Measurements from ENCODE around the gene ZBTB38.

ZBTB38 gene

DNA sequence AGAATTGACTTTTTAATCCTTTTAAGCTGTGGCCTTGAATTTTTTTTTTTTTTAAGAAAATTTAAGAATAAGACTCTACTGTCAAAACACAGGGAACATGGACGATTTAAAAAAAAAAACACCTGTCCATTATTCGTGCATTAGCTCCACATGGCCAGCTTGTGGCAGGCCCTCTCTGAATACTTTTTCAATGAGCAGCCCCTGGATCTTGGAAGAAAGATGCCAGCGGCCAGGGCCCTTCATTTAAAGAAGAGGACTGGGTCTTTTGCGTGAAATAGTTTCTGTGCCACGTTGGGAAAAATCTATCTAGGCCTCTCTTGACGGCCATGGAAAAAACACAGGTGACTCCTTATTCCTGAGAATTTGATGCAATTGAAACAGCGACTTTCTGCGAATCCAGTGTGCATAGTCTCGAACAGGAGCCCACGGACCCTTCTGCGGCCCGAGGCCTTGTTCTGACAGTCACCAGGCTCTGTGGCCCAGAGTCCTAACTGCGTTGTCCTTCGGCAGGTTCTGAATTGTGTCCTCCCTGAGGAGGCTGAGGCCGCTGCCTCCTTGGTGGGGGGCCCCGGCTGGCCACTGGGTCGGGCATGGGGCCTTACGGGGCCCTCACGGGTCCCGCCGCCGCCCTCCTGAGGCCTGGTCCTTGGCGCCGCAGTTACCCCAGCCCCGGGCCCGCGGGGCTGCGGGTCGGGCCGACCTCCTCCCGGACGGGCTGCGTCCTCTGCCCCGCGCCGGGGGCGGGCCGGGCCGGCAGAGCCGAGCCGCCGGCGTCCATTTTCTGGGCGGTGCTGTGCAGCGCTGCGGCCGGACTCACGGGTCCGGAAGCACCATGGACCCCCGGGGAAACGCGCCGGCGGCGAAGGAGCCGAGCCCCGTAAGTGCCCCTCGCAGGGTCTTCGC, 33.5 kb downstream of the ZBTB38 start:
- in situ Hi-C loops (cut with HindIII; ENCODE audit: low sequenced_read_pairs) = no loop called here

DNA sequence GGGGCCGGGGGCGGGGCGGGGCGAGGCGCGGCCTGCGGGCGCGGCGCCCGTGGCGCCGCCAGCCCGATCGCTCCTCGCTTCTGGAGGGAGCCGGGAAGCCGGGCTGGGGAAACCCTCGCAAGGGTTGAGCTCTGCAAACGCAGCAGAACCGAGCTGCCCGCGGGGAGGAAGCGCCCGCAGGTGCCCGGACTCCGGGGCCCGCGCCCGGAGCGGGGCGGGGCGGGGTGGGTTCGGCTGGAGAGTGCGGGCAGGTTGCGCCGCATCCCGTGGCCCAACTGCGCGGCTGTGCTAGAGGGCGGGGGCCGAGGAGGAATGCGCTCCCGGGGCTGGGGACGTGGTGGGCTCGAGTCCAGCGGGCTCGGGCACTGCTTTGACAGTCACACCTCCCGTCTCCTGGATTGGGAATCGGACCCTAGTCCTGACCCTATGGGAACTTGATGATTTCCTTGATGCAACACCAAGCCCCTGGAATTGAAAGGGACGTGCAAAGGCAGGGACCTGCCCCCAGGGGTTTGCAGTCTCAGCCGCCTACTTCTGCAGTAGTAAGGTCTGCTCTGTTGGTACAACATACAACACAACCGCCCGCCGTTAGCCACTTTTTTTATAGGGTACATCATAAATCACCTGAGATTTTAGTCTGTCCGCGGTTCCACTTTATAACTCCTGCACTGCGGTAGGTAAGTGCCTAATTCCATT, 34.3 kb downstream of the ZBTB38 start:
- in situ Hi-C loops (cut with HindIII; ENCODE audit: low sequenced_read_pairs) = no loop called here

DNA sequence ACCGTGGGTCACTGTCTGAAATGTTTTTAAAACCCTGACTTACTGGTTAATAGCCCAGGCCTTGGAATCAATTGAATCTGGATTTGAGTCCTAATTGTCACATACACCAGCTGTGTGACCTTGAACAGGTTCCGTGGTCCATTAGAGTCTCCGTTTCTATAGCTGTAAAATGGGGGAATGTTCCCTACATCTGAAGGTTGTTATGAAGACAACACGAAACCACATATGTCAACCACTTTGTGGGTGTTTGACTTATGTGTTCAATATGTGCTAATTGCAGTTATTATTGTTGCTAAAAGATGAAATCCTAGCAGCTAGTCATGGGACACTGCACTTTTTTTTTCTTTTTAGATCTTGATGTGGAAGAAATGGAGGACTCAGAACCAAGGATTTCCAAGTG, 35.3 kb downstream of the ZBTB38 start:
- in situ Hi-C loops (cut with HindIII; ENCODE audit: low sequenced_read_pairs) = no loop called here

DNA sequence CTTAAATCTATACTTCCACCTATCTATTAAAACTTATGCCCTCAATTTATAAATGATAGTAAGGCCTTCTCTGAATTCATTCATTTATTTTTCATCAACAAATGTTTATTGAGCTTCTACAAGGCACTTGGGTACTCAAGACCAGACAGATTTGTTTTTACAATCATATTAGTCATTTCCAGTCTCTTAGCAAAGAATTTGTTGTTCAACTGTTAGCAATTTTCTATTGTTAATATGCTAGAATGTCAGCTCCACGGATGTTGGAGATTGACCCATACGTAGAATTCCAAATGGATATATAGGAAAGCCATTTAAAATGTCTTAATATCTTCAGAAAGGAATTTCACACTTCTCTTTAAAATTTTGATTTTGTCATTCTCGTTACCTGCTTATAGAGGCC, 36.7 kb downstream of the ZBTB38 start:
- in situ Hi-C loops (cut with HindIII; ENCODE audit: low sequenced_read_pairs) = no loop called here

DNA sequence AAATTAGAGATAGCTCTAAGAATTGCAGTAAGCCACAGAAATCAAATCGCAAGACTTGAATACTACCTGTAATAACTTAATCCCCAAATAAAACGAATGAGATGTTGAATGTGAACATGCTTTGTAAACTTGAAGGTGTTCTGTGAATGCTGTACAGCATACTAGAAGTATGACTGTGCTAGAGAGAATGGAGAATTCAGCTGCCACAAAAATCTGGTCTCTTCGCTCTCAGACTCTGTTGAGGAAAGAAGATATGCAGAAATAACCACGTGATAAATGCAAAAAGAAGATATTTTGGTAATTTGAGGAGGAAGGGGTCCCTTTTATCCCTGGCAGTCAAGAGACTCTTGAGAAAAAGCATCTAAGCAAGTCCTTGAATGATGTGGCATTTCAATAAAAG, 37.3 kb downstream of the ZBTB38 start:
- in situ Hi-C loops (cut with HindIII; ENCODE audit: low sequenced_read_pairs) = no loop called here

DNA sequence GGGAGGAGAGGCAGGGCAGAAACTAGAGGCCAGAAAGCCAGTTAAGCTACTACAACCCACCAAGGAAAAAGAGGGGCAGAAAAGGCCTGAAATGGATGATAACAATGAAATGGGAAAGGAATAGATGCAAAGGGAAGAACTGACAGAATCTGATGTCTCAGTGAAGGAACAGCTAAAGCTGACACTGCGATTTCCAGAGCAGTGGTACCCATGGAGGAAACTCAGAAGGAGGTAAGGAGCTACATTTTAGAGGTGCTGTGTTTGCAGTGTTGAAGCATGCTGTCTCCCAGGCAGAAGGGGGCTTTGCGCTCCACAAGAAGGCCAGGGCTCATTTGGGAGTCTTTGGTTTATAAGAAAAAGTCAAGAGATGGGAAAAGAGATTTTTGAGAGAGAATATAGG, 38.0 kb downstream of the ZBTB38 start:
- in situ Hi-C loops (cut with HindIII; ENCODE audit: low sequenced_read_pairs) = no loop called here

DNA sequence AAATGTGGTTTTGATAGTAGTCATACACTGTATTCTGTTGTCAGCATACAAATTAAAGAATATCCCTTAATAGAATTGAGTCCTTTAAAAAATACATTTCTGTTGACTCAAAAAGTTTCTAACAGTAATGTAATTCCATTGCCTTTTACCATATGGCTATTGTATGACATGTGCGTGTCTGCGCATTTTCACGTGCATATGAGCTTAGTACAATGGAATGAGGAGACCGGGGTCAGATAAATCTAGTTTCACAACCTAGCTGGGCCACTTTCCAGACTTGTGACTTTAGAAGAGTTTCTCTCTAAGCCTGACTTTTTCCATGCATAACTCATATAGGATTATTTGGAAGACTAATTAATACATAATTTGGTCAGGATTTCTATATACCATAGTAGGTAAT, 38.7 kb downstream of the ZBTB38 start:
- in situ Hi-C loops (cut with HindIII; ENCODE audit: low sequenced_read_pairs) = no loop called here

DNA sequence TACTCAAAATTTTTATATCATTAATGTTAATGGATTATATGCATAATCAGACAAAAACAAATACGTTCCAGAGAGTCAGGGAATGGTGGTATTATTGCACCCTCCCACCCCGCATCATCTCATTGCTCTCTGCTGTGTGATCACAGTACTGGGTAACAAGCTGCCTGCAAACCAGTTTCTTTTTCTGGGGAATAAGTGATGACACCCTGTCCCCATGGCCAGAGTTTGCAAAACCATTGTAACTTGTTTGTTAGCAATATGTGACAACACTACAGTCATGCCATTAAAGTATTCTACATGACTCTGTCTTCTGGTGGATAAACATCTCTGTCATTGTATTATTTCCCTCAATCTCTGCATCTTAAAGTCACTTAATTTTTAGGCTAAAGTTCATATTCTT, 39.5 kb downstream of the ZBTB38 start:
- in situ Hi-C loops (cut with HindIII; ENCODE audit: low sequenced_read_pairs) = no loop called here

DNA sequence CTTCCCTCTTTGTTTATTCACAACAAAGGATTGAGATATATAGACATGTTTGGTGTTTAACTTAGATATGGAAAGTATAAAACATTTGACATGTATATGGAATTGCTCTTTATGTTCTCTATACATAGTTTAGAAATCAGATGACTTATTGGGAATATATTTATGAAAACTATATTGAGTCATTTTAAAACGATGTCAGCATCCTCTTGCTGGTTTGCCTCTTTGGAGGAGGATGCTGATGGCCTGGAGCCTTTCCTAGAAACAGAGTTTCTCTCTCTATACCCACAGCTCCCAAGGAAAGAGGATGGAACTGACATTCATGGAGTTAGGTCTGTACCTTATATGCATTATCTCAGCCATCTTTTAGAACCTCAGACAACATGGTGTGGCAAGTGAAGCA, 40.3 kb downstream of the ZBTB38 start:
- in situ Hi-C loops (cut with HindIII; ENCODE audit: low sequenced_read_pairs) = no loop called here

DNA sequence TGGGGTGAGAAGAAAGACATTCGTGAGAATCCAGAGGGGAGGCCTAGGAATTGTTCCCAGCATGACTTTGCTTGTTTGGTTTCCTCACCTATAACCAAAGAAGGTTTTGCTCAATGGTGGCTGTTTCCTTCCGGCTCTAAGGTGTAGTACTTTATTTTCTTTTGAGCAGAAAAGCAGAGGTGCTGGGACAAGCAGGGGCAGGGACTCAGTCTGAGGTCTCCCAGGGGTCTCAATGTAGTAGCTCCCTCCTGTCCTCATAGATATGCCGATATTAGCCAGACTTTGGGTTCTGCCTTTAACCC, 41.6 kb downstream of the ZBTB38 start:
- in situ Hi-C loops (cut with HindIII; ENCODE audit: low sequenced_read_pairs) = no loop called here

DNA sequence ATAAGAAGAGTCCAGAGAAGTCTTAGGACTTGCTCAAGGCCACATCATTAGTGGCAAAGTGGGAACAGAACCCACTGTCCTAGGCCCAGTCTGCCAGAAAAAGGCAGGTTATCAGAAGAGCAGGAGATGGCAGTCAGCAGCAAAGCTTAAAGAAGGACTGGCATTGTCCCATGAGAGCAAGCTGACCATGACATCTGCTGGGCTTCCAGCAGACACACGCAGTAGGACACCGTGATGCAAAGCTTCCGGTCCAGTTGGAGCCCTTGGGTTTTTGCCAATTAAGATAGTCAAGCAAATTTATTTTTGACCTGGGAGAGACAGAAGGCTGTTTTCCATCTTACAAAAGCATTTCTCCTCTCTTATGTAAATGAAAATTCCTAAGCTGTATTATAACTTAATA, 42.1 kb downstream of the ZBTB38 start:
- in situ Hi-C loops (cut with HindIII; ENCODE audit: low sequenced_read_pairs) = no loop called here

DNA sequence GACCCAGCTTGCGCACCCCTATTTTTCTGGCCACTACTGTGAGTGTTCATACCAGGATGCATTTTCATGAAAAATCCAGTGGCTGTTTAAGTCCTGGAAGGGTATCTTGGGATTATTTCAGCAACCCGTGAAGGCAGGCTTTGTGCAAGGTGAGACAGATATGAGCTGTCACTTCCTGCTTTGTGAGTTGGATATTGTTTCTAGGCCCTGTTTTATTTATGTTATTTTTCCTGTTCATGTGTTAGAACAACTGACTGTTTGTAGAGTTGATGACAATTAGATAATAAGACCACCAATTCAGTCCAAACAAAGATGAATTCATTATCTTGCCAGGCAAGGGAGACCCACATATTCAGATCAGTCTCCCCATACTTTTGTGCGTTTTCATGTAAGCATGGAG, 42.5 kb downstream of the ZBTB38 start:
- in situ Hi-C loops (cut with HindIII; ENCODE audit: low sequenced_read_pairs) = no loop called here

DNA sequence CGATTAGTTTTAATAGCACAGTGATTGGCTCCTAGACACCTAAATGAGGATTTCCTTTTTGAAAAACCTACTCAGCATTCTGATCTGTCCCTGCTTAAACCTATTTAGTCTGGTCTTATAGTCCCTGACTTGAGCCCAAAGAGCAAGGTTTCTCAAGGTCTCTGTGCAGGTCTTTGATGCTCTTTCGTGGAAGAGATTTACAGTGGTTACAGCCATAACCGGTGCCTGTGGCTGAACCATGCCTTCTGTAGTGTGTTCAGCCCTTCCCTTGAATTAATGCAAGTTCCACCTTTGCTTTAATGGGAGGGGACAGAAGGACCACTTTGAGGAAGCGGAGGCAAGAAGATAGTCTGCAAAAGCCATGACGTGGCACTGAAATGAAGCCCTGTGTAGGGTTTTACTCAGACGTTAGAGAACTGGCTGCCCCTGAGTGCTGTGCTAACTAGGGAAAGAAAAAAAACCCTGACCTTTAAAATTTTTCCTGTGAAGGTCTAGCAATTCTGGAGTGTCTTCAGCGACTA, 43.0 kb downstream of the ZBTB38 start:
- in situ Hi-C loops (cut with HindIII; ENCODE audit: low sequenced_read_pairs) = no loop called here

DNA sequence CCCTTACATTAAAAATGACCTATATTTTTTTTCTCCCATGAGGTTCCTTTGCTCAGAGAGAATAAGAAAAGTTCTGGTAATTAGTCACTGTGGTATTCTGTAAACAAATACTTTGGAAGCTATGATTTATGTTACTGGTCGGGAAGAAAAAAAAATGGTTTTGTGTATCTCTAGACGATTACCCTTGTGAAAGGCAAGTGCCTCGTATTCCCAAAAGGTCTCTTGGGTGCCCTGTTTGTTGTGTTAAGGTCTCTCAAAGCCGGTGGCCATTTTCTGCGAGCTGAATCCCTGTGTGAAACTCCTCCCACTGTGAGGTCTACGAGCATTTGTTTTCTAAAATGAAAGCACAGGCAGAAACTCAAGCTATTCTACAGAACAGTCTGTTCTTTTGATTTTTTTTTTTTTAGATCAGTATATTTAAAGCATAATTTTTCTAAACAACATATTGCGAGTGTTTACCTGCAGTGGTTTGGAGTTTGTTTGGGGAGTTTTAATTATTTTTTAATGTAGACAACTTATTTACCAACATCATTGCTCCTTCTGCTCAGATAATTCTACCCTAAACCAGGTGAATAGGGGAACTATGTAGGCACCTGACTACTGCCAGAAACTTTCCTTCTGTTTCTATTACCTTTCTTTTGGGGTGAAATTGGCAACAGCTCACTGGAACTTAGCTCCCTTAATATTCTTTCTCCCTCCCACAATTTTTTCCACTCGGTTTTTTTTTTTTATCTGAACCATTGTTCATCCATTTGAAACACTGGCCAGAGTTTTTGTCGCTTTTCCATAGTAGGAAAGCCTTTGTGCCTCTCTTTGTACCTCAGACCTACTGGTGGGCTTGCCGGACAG, 44.0 kb downstream of the ZBTB38 start:
- in situ Hi-C loops (cut with HindIII; ENCODE audit: low sequenced_read_pairs) = no loop called here

DNA sequence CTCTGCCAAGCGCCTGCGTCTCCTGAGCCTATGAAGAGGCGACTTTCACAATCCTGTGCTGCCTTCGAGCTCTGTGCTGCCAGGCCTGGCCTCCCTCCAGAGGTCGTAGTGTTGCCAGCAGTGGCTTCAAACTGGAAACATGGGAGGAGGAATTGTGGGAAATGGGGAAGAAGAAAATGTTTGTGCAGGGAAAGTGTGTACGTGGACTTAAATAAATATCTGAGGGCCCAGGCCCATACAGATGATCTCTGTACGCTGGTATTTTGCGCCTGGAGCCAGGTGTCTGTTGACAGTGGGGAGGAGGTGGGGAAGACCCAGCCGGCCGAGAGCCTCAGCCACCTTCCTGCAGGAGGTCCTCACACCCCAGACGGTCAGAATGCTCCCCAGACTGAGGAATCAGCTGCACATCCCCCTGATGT, 44.6 kb downstream of the ZBTB38 start:
- in situ Hi-C loops (cut with HindIII; ENCODE audit: low sequenced_read_pairs) = no loop called here

DNA sequence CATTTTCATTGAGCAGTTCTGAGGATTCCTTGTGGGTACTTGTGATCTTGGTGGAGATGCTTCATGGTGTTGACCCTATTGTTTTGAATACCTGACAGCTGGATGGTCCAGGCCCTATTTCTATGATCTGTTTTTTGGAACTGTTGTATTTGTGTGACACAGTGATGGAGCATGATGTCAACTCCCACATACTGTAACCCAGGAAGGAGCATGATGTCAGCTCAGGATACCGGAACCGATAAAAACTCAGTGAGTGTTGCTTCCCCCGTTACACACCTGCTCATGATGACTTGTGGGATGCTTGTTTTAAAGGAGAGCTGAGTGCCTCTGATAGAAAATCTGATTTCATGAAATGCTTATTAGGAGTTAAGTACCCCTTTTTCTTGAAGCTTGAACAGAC, 45.1 kb downstream of the ZBTB38 start:
- in situ Hi-C loops (cut with HindIII; ENCODE audit: low sequenced_read_pairs) = no loop called here

DNA sequence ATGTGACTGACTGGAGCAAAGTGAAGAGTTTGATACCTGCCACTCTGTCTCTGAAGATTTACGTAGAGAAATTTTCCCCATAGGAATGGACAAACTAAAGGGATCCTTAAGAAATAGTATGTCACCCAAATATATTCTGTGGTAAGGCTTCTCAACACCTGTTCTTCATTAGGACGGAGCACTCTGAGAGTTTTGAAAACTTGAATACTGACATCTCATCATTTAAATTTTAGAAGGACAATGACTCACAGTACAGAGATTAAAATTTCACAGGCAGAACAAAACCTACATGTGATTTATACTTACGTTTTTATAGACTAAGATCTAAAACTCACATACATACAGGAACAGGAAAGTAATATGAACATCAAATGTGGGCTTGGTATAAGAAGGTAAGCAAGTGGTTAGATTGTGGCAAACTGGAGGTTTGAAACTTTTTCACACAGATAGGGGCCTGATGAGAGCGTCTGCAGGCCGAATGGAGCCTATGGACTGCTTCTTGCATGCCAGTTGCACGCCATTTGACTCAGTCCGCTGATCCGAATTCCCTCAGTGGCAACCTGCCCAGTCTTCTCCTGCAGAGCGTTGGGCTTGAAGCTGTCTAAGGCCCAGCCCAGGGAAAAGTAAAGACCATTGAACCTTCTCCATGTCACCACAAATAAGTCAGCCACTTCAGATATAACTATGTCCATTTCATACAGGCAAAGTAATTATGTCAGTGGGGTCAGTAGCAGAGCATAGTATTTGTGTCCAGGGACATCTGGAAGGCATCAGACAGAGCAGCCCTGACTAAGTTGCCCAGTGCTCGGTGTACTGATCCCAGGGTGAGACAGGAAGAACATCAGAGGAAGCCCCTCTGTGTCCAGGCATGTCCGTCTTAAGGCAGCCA, 45.7 kb downstream of the ZBTB38 start:
- in situ Hi-C loops (cut with HindIII; ENCODE audit: low sequenced_read_pairs) = no loop called here

DNA sequence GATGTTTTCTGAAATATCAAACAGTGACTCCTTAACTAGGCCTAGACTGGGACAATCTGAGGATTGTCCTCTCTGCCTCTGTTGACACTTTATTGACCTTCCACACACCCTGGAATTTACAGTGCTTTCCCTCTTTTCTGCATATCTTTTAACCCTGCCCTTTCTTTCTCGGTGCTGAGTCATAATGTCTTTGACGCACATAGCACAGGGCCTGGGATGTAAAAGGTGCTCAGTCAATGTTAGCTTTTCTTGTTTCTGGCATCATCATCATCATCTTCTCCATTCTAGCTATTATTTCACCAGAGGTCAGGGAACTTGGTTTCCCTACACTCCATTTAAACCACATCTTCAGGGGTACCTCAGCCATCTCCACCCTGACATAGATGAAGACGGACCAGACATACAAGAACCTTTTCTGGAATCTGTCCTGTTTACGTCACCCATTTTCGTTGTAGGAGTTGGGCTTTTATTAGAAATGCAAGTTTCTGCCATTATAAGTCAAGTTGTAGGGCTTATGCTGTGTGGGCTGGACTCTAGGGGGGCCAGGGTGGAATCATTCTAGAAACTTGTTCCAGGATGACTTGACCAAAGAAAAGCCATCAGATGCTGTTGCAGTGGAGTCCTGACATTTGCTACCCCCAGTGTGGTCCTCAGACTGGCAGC, 46.6 kb downstream of the ZBTB38 start:
- in situ Hi-C loops (cut with HindIII; ENCODE audit: low sequenced_read_pairs) = no loop called here

DNA sequence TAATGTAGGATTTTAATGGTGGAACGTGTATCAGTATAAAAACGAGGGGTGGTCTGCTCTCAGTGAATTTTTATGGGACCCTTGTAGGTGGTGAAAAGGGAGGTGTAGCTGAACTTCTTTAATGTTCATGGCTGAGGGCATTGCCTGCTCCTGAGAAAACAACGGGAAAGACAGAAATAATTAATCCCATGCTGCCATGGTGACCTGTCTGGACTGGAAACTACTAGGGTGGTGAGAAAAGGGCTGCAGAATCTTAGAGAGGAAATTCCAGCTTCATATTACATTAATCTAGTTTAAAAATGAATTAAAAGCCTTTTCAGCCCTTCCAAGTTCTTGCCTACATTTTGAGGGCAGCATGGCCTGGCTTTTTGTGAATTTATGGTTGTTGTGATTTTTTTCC, 47.6 kb downstream of the ZBTB38 start:
- in situ Hi-C loops (cut with HindIII; ENCODE audit: low sequenced_read_pairs) = no loop called here

Data from DLD1 (cell line).